ENCODE data around the gene MACROH2A2. TPM values are rescaled to one million over a fixed set of nuclear protein-coding genes. Genes with fewer than 3 reads are reported as not detected.

Gene MACROH2A2
- total RNA-seq = 0.36 and 1.5 TPM in 2 replicates

GRCh38 chr10:70052462-70053217, at the start of gene MACROH2A2:
MACROH2A2 (plus strand) TSS chr10:70052846; CDS start chr10:70075659, 22,813 bp downstream.

GRCh38 chr10:70132098-70133029, 79.7 kb downstream of the MACROH2A2 start, which contains the start of gene AIFM2:
AIFM2 (minus strand) TSS chr10:70132825; CDS start chr10:70124084, 8,741 bp downstream.

GRCh38 chr10:70146489-70147258, 94.0 kb downstream of the MACROH2A2 start, which contains the start of gene TYSND1:
TYSND1 (minus strand) TSS chr10:70146700; CDS start chr10:70146586, 114 bp downstream.

Other genes with a start within 250 kb of the MACROH2A2 start
- gene AIFM2, start 80.0 kb downstream of the MACROH2A2 start, total RNA-seq = 3.6 and 4.9 TPM in 2 replicates
- 4.8 and 6.2 TPM in 2 replicates for gene TYSND1, start 93.9 kb downstream of the MACROH2A2 start, total RNA-seq
- gene SAR1A, start 117.7 kb downstream of the MACROH2A2 start, total RNA-seq = 134 and 147 TPM in 2 replicates
- 204 and 245 TPM in 2 replicates for gene PPA1, start 180.6 kb downstream of the MACROH2A2 start, total RNA-seq
- not detected in 2 replicates for gene NPFFR1, start 231.2 kb downstream of the MACROH2A2 start, total RNA-seq

All from endothelial cell of coronary artery (primary cell).